DND-41 (cell line): Measurements from ENCODE around the gene RAB34.

Experiments used
- ATAC-seq: fragments of 200-7000 bp; cut with Tn5 transposase; 3 replicates; pipeline ENCODE4 v1.9.1; 2021; ENCODE audit warnings: low read depth; ENCODE audit not compliant: insufficient read depth
- DNase-seq: peaks from one replicate; pipeline ENCODE4 v3.0.0-alpha.2; 2020
- H2AFZ ChIP-seq: 2 replicates; pipeline ENCODE4 v1.6.0; 2012; ENCODE audit warnings: low read depth, low read length
- H3K27ac ChIP-seq: 2 replicates; pipeline ENCODE4 v1.5.1; 2012; ENCODE audit warnings: low read length, inconsistent platforms
- H3K27me3 ChIP-seq: fragments of 200-600 bp; sonication (generic); 2 replicates; pipeline ENCODE4 v1.6.0; 2012; ENCODE audit warnings: low read length, mild to moderate bottlenecking, inconsistent platforms; ENCODE audit not compliant: insufficient read depth, poor library complexity
- H3K36me3 ChIP-seq: 2 replicates; pipeline ENCODE4 v1.5.1; 2012; ENCODE audit warnings: low read length, inconsistent platforms; ENCODE audit not compliant: insufficient read depth
- H3K4me1 ChIP-seq: 2 replicates; pipeline ENCODE4 v1.5.1; 2012; ENCODE audit warnings: mild to moderate bottlenecking, low read length; ENCODE audit not compliant: insufficient read depth
- H3K4me2 ChIP-seq: 2 replicates; pipeline ENCODE4 v1.6.0; 2012; ENCODE audit warnings: mild to moderate bottlenecking, moderate library complexity, low read length, inconsistent platforms; ENCODE audit not compliant: insufficient read depth
- H3K4me3 ChIP-seq, 2 experiments: fragments of 200-600 bp in 1 of 2; shearing (Covaris generic) in 1 of 2; 2 replicates each; pipeline ENCODE4 v1.5.1; 2012 to 2016; ENCODE audit warnings: inconsistent platforms in 2 of 2, low read length in 2 of 2, mild to moderate bottlenecking in 2 of 2, low read depth in 1 of 2, moderate library complexity in 1 of 2
- H3K79me2 ChIP-seq: 2 replicates; pipeline ENCODE4 v1.6.0; 2012; ENCODE audit warnings: low read length, inconsistent platforms; ENCODE audit not compliant: insufficient read depth
- H3K9ac ChIP-seq: 2 replicates; pipeline ENCODE4 v1.6.0; 2012; ENCODE audit warnings: low read depth, mild to moderate bottlenecking, inconsistent platforms, low read length, moderate library complexity
- H3K9me3 ChIP-seq: 2 replicates; pipeline ENCODE4 v1.5.1; 2012; ENCODE audit warnings: low read length, moderate library complexity, mild to moderate bottlenecking, inconsistent platforms; ENCODE audit not compliant: insufficient read depth, severe bottlenecking
- H4K20me1 ChIP-seq: 2 replicates; pipeline ENCODE4 v1.6.0; 2012; ENCODE audit warnings: low read length; ENCODE audit not compliant: insufficient read depth
- CTCF ChIP-seq: IDR thresholded peaks from 2 replicates; pipeline ENCODE4 v1.5.1; 2012; ENCODE audit warnings: borderline replicate concordance, low read length, moderate library complexity, mild to moderate bottlenecking; ENCODE audit not compliant: poor library complexity, severe bottlenecking; ENCODE audit errors: extremely low read depth
- EZH2 ChIP-seq: IDR thresholded peaks from 3 replicates; pipeline ENCODE4 v1.6.1; 2012; ENCODE audit warnings: borderline replicate concordance, low read depth, mild to moderate bottlenecking, moderate library complexity, low read length, inconsistent platforms; ENCODE audit not compliant: severe bottlenecking

The RAB34 gene

GRCh38 chr17:28740406-28741357 is 23.0 kb upstream of the RAB34 start:
- no peak for ATAC-seq

GRCh38 chr17:28738680-28739384 is 21.2 kb upstream of the RAB34 start:
- no peak overlapping the region for H3K4me3 ChIP-seq

More at GRCh38 chr17:28740406-28741357, 23.0 kb upstream of the RAB34 start:
- Histone ChIP-seq H4K20me1 (peaks cover 11% of the 10 kb centered on the region), H2AFZ (no peak overlapping the region), H3K36me3 (peaks cover 2% of the 10 kb centered on the region; the same call in 1 of the 2 replicates), H3K4me1 (peaks cover 19% of the 10 kb centered on the region), H3K27ac (no peak overlapping the region), H3K4me3 (no peak overlapping the region), H3K27me3 (no peaks in the 10 kb centered on the region), H3K4me2 (no peak overlapping the region), H3K9ac (no peak overlapping the region), H3K79me2 (peaks cover 17% of the 10 kb centered on the region), H3K9me3 (no peaks in the 10 kb centered on the region)
- no peak for DNase-seq
- no peak for TF ChIP-seq CTCF
- no peak for TF ChIP-seq EZH2

GRCh38 chr17:28737770-28738679 is 20.4 kb upstream of the RAB34 start:
- TF ChIP-seq CTCF (no peak), EZH2 (no peak)
- Histone ChIP-seq H3K27ac (no peak overlapping the region), H2AFZ (no peak overlapping the region), H3K36me3 (no peaks in the 10 kb centered on the region), H4K20me1 (no peaks in the 10 kb centered on the region), H3K4me3 (no peak overlapping the region), H3K4me1 (peaks cover 2% of the 10 kb centered on the region), H3K4me2 (no peak overlapping the region), H3K79me2 (no peaks in the 10 kb centered on the region), H3K9me3 (no peaks in the 10 kb centered on the region), H3K27me3 (no peaks in the 10 kb centered on the region), H3K9ac (no peak overlapping the region)
- DNase-seq (no peak), ATAC-seq (no peak)

More at GRCh38 chr17:28738680-28739384, 21.2 kb upstream of the RAB34 start:
- H3K9me3 ChIP-seq = no peaks in the 10 kb centered on the region
- no peaks in the 10 kb centered on the region for H4K20me1 ChIP-seq
- H3K4me2 ChIP-seq = no peak overlapping the region
- H3K79me2 ChIP-seq = no peaks in the 10 kb centered on the region
- H3K27me3 ChIP-seq = no peaks in the 10 kb centered on the region
- H3K36me3 ChIP-seq = no peaks in the 10 kb centered on the region
- H2AFZ ChIP-seq = no peak overlapping the region
- ATAC-seq (peak; percentile 8; the same call in 1 of the 3 replicates), DNase-seq (peak; percentile 37)
- no peak overlapping the region for H3K27ac ChIP-seq
- TF ChIP-seq EZH2 (no peak), CTCF (no peak)
- H3K9ac ChIP-seq = no peak overlapping the region
- H3K4me1 ChIP-seq = peaks cover 8% of the 10 kb centered on the region
